ENCODE results near the gene GPSM1.

The GPSM1 gene

GRCh38 chr9:136289651-136290507 is 37.5 kb upstream of the GPSM1 start:
- no peak for DNase-seq
- H3K27ac ChIP-seq, result no peak overlapping the region
- peaks cover 2% of the 10 kb centered on the region for H3K27me3 ChIP-seq (replicated peaks)
- TF ChIP-seq CTCF (IDR thresholded peaks at IDR 0.05; ENCODE audit: low read depth, low read length, missing control alignments), result no peak
- no peak overlapping the region for H3K4me3 ChIP-seq (ENCODE audit: low read depth, low read length)
- H3K36me3 ChIP-seq (replicated peaks), result no peaks in the 10 kb centered on the region
- in situ Hi-C loops (cut with HindIII; ENCODE audit: low pct_ligation_motif_present, low sequenced_read_pairs), result no loop called here

DNA sequence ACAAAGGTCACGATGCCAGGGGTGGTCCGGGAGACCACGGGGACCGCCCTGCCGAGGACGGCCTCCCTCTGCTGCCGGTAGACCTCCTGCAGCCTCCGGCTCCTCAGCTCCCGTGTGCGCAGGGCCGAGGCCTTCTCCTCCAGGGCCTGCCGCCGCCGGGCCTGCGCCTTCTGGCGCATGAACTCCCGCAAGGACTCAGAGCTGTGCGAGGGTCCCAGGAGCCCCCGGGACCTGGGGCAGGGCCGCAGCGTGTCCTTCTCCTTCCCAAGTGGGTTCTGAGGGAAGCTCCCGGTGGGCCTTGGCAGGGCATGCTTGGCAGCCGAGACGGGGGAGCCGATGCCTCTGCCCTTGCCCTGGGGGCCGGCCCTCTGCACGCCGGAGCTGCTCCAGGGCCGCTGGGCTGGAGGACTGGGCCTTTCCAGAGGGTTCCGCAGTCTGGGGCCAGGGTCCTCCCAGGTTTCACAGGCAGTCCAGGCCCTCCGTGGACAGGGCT is 36.8 kb upstream of the GPSM1 start:
- H3K27ac ChIP-seq, result no peak overlapping the region
- no peak for DNase-seq
- TF ChIP-seq CTCF (IDR thresholded peaks at IDR 0.05; ENCODE audit: low read depth, low read length, missing control alignments), result no peak
- in situ Hi-C loops (cut with HindIII; ENCODE audit: low pct_ligation_motif_present, low sequenced_read_pairs), result no loop called here
- no peak overlapping the region for H3K4me3 ChIP-seq (ENCODE audit: low read depth, low read length)
- H3K36me3 ChIP-seq (replicated peaks), result no peaks in the 10 kb centered on the region
- H3K27me3 ChIP-seq (replicated peaks), result peaks cover 2% of the 10 kb centered on the region

- Histone ChIP-seq H3K27me3 (replicated peaks) (no peaks in the 10 kb centered on the region), H3K4me3 (ENCODE audit: low read depth, low read length) (no peak overlapping the region), H3K36me3 (replicated peaks) (no peaks in the 10 kb centered on the region), H3K27ac (no peak overlapping the region)
- in situ Hi-C loops (cut with HindIII; ENCODE audit: low pct_ligation_motif_present, low sequenced_read_pairs), result no loop called here
- no peak for DNase-seq
- no peak for TF ChIP-seq CTCF (IDR thresholded peaks at IDR 0.05; ENCODE audit: low read depth, low read length, missing control alignments)
Observed at GRCh38 chr9:136291306-136292025, 35.9 kb upstream of the GPSM1 start.

- no peak for TF ChIP-seq CTCF (IDR thresholded peaks at IDR 0.05; ENCODE audit: low read depth, low read length, missing control alignments)
- H3K4me3 ChIP-seq (ENCODE audit: low read depth, low read length), result no peak overlapping the region
- in situ Hi-C loops (cut with HindIII; ENCODE audit: low pct_ligation_motif_present, low sequenced_read_pairs), result no loop called here
- no peak overlapping the region for H3K27ac ChIP-seq
- DNase-seq, result no peak
- no peaks in the 10 kb centered on the region for H3K27me3 ChIP-seq (replicated peaks)
- no peaks in the 10 kb centered on the region for H3K36me3 ChIP-seq (replicated peaks)
Observed at GRCh38 chr9:136292026-136292538, 35.3 kb upstream of the GPSM1 start.

DNA sequence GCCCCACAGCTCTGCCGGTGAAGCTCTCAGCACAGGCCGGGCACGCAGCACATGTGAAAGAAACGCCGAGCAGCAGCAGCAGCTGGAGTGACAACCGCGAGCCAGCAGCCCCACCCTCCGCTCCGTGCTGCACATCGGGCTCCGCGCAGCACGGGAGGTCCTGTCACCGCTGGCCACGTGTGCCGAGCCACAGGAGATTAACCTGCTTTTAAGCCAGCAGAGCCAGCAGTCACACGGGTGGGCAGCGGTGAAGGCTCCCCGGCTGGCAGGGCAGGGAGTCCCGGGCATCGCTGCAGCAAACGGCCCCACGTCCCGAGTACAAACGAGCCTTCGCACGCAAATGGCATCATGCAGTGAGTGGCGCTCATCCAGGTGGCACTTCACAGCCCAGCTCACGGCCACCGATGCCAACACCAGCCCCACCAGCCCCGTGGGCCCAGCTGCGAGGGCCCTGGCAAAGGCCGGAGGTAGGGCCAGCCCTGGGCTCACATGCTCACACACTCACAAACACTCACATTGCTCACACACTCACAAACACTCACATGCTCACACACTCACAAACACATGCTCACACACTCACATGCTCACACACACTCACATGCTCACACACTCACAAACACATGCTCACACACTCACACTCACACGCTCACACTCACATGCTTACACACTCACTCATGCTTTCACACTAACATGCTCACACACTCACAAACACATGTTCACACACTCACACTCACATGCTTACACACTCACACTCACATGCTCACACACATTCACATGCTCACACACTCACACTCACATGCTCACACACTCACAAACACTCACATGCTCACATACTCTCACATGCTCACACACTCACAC is 34.5 kb upstream of the GPSM1 start:
- Histone ChIP-seq H3K36me3 (replicated peaks) (no peaks in the 10 kb centered on the region), H3K4me3 (ENCODE audit: low read depth, low read length) (no peak overlapping the region), H3K27me3 (replicated peaks) (no peaks in the 10 kb centered on the region), H3K27ac (no peak overlapping the region)
- in situ Hi-C loops (cut with HindIII; ENCODE audit: low pct_ligation_motif_present, low sequenced_read_pairs), result no loop called here
- DNase-seq, result no peak
- no peak for TF ChIP-seq CTCF (IDR thresholded peaks at IDR 0.05; ENCODE audit: low read depth, low read length, missing control alignments)
